HEK293 (cell line): ENCODE data around the gene C4orf50.

ENCODE experiments used
- CTCF ChIP-seq: fragments of 450-650 bp; formaldehyde crosslinking; IDR thresholded peaks from 2 replicates; pipeline ENCODE4 v1.5.1; 2016; ENCODE audit warnings: missing biosample characterization, missing genetic modification characterization
- GLI2 ChIP-seq: fragments of 450-650 bp; formaldehyde crosslinking; IDR thresholded peaks from 2 replicates; pipeline ENCODE4; 2017; ENCODE audit warnings: missing biosample characterization, missing genetic modification characterization, low read depth, borderline replicate concordance
- KLF1 ChIP-seq: fragments of 450-650 bp; formaldehyde crosslinking; IDR thresholded peaks from 2 replicates; pipeline ENCODE4 v1.5.1; 2016; ENCODE audit warnings: missing biosample characterization, missing genetic modification characterization
- MZF1 ChIP-seq: fragments of 450-650 bp; formaldehyde crosslinking; IDR thresholded peaks from 2 replicates; pipeline ENCODE4 v1.5.1; 2017; ENCODE audit warnings: missing biosample characterization, missing genetic modification characterization, borderline replicate concordance
- TCF7L2 ChIP-seq: IDR thresholded peaks from 2 replicates; pipeline ENCODE4 v1.6.1; 2011; ENCODE audit warnings: low read depth, mild to moderate bottlenecking, inconsistent platforms, low read length, moderate library complexity, borderline replicate concordance
- TSHZ1 ChIP-seq: fragments of 450-650 bp; formaldehyde crosslinking; IDR thresholded peaks from 2 replicates; pipeline ENCODE4 v1.5.1; 2016; ENCODE audit warnings: missing biosample characterization, missing genetic modification characterization, borderline replicate concordance
- ZBTB21 ChIP-seq: fragments of 450-650 bp; formaldehyde crosslinking; IDR thresholded peaks from 2 replicates; pipeline ENCODE4 v1.5.1; 2017; ENCODE audit warnings: missing biosample characterization, missing genetic modification characterization
- ZNF138 ChIP-seq: fragments of 450-650 bp; formaldehyde crosslinking; IDR thresholded peaks from 2 replicates; pipeline ENCODE4 v1.5.1; 2016; ENCODE audit warnings: missing biosample characterization, missing genetic modification characterization, borderline replicate concordance
- ZNF302 ChIP-seq: fragments of 450-650 bp; formaldehyde crosslinking; IDR thresholded peaks from 2 replicates; pipeline ENCODE4 v1.5.1; 2016; ENCODE audit warnings: missing biosample characterization, missing genetic modification characterization, low read depth
- ZNF391 ChIP-seq: fragments of 450-650 bp; formaldehyde crosslinking; IDR thresholded peaks from 2 replicates; pipeline ENCODE4 v1.5.1; 2016; ENCODE audit warnings: low read depth, missing biosample characterization, missing genetic modification characterization, borderline replicate concordance
- ZSCAN18 ChIP-seq: fragments of 450-650 bp; formaldehyde crosslinking; IDR thresholded peaks from 2 replicates; pipeline ENCODE4 v1.5.1; 2016; ENCODE audit warnings: missing biosample characterization, missing genetic modification characterization
- ZSCAN5A ChIP-seq: fragments of 450-650 bp; formaldehyde crosslinking; IDR thresholded peaks from 2 replicates; pipeline ENCODE4 v1.5.1; 2016; ENCODE audit warnings: missing biosample characterization, missing genetic modification characterization

- TF ChIP-seq KLF1 (tag by site-specific recombination) (no peak), ZBTB21 (tag by site-specific recombination) (no peak), ZSCAN5A (tag by site-specific recombination) (no peak), GLI2 (tag by site-specific recombination) (no peak), ZNF302 (tag by site-specific recombination) (no peak), ZNF138 (tag by site-specific recombination) (no peak), TSHZ1 (tag by site-specific recombination) (no peak), ZNF391 (tag by site-specific recombination) (no peak), TCF7L2 (no peak), ZSCAN18 (tag by site-specific recombination) (no peak), MZF1 (tag by site-specific recombination) (no peak), CTCF (no peak)
Observed at GRCh38 chr4:5945936-5946335, 72.3 kb downstream of the C4orf50 start.
